GM12865 (cell line): Measurements from ENCODE around the gene INPP5E.

Source experiments
- DNase-seq: peaks from one replicate; pipeline ENCODE4 v3.0.0; 2010; ENCODE audit warnings: low read depth
- H3K4me3 ChIP-seq: 2 replicates; pipeline ENCODE4 v1.5.1; 2011; ENCODE audit warnings: mild to moderate bottlenecking, low read depth, low read length, control low read depth
- CTCF ChIP-seq: IDR thresholded peaks from 2 replicates; pipeline ENCODE4 v1.5.1; 2011; ENCODE audit warnings: low read length, control low read depth, low read depth, inconsistent platforms; ENCODE audit not compliant: insufficient read depth; ENCODE audit errors: missing control alignments

The INPP5E gene

GRCh38 chr9:136438548-136439480 is 831 bp downstream of the INPP5E start:
- no peak for TF ChIP-seq CTCF
- DNase-seq: peak; percentile 70
- H3K4me3 ChIP-seq: peak overlapping the region; percentile 92

GRCh38 chr9:136437839-136438547 is 1.7 kb downstream of the INPP5E start:
- no peak for TF ChIP-seq CTCF
- no peak for DNase-seq
- peak overlapping the region; percentile 92 for H3K4me3 ChIP-seq

- TF ChIP-seq CTCF: no peak
- no peak for DNase-seq
- no peak overlapping the region for H3K4me3 ChIP-seq
Observed at GRCh38 chr9:136437430-136437829, 2.2 kb downstream of the INPP5E start.

- H3K4me3 ChIP-seq: no peak overlapping the region
- DNase-seq: no peak
- no peak for TF ChIP-seq CTCF
Observed at GRCh38 chr9:136436055-136436634, 3.5 kb downstream of the INPP5E start.

GRCh38 chr9:136434580-136435169 is 5.0 kb downstream of the INPP5E start:
- DNase-seq: no peak
- H3K4me3 ChIP-seq: no peak overlapping the region
- no peak for TF ChIP-seq CTCF

GRCh38 chr9:136433849-136434579 is 5.6 kb downstream of the INPP5E start:
- no peak for DNase-seq
- TF ChIP-seq CTCF: no peak
- H3K4me3 ChIP-seq: no peak overlapping the region
